OCI-M2 (cell line): ENCODE measurements around the gene FAM72C.
"Not testable (repeated sequence)": the region's sequence is repeated elsewhere in the genome, so short reads cannot be mapped to it uniquely, and the experiment has no call there.

Experiments used
- DNase-seq: peaks from one replicate; lab custom pipeline; 2025; ENCODE audit not compliant: unreplicated experiment; lab: John Stamatoyannopoulos, UW

The FAM72C gene

DNA sequence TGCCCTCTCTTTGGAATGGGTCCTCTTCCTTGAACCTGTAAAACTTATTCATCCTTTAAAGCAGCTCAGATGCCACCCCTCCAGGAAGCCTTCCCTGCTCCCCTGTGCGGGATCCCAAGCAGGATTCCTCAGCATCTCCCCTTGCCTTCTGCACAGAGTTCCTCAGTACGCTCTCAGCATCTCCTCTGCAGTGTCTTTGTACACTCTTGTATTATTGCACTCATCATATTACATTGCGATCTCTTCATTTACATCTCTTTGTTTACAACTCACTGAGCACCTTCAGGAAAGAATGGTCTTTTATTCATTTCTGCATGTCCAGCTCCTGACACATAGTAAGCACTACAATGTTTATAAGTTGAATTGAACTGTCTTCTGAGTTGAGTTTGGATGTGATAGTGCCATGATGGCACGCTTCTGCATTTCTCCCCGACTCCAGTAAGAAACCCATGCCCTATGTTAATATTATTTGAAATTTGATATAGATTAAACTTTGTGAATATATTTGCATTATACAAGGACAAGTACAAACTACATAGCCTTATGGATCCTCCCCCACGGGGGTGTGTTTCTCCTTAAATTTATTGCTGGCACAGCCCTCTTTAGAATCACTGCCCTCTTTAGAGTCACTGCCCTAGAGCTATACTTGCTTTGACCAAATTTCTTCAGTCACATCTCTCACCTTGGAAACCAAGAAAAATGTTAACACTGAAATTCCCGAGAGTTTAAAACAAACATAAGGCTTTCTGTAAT lies 13.1 kb upstream of the FAM72C start:
- not testable (repeated sequence) for DNase-seq

DNA sequence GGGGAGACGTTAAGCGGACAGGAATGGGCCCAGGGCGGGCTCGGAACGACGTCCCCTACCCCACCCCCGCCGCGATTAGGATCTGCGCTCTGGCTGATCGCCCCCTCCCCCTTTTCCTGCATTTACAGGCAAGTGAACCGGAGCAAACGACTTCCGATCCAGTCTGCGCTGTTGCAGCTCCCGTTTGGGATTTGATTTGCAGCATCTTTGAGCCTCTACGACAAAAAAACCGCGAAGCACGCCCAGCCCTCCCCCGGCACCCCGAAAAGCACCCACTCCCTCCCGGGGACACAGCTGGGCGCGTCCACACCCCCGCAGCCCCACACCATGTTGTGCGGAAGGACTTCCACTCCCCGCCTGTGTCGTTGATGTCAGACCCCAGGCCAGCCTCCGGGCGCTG lies 2.6 kb upstream of the FAM72C start:
- DNase-seq, result not testable (repeated sequence)

DNA sequence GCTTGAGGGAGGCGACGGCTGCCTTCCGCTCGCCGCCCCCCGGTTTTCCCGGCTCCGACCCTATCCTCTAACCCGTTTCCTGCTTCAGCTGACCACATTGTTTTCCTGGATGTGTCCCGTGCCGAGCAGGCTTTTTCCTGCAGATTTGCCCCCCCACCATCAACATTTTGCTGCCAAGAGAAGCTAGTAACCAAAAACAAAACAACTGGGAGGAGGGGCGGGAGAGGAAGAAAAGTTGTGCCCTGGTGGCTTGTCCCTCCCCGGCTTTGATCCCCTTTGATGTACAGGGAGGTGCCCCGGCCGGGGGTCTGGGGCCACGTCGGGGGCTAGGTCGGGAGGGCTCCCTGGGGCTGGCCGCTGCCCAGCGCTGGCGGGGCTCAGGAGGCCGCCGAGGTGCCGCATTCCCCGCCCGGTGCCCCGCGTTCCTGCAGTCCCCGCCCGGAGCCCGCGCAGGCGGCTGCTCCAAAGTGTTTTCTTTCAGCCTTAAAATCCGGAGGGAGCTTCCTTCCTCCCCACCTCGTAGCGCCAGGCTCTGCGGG lies 2.2 kb upstream of the FAM72C start:
- not testable (repeated sequence) for DNase-seq

DNA sequence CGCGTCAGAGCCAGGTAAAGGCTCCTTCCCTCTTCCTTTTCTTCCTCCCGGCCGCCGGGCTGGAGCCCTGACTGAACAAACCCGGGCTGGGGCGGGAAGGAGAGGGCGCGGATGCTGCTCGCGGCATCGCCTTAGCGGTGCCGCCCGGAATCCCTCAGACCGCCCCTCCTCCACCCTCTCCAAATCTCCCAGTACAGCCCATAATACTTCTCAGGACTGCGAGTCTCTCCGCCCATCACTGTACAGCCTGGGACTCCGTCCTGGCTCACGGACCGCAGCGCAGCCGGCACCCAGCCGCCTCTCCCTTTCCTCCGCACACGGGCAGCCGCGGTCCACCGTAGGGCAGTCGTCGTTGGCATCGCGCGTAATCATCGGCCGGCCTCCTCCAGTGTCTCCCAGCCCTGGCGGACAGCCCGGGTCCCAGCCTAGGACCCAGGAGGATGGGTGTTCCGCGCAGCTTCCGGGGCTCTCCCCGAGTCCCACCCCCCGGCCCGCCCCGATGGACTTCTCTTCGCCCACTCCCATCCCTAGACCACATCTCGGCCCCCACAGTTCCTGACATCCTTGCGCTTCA lies 1.1 kb upstream of the FAM72C start:
- DNase-seq, result not testable (repeated sequence)

DNA sequence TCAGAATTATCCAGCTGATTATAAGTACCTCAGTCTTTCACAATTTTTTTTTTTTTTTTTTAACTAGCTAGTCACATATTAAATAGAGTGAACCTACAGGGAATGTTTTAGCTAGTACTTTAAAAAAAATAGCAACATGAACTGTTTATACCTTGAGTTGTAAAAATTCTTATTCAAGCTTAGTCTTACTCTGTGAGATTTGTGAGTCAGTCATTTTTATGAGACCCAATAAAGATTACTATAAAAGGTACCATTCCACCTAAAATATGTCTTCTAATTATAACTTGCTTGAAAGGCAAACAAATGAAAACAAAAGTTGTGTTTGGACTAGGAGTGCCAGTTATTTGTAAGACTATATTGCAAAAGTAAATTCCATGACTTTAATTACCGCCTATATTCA lies 5.9 kb downstream of the FAM72C start:
- not testable (repeated sequence) for DNase-seq

DNA sequence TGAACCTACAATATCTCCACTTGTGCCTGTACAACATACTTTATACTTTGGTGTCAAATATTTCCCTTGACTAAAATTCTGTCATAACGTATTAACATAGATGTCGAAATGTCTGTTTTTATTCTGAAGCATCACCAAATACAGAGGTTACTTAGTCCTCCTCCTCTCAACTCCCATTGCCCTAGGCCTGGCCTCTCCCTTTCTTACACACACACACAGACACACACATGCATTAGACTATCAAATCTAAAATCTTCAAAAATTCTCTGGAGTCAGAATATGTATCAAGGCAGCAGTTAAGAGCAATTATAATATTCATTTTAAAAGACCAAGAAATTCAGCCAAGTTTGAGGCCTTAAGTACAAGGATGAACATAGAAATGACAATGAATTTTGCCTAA lies 7.5 kb downstream of the FAM72C start:
- DNase-seq, result not testable (repeated sequence)

DNA sequence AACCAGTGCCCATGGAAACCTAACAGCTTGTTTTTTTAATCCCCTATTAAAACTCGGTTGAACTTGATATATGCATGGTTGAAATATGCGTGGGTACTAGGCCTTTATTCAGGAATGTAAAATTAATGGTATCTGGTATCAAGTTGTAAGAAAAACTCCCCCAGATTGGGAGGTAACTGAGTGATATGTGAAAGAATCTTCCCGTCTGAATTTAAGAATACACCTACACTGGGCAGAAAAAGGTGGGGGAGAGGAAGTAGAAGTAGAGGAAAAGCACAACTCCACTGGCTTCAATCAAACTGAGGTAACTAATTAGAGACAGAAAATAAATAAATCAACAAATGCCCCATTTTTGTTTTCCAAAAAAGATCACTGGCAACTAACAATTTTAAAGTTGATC lies 15.9 kb downstream of the FAM72C start:
- not testable (repeated sequence) for DNase-seq

DNA sequence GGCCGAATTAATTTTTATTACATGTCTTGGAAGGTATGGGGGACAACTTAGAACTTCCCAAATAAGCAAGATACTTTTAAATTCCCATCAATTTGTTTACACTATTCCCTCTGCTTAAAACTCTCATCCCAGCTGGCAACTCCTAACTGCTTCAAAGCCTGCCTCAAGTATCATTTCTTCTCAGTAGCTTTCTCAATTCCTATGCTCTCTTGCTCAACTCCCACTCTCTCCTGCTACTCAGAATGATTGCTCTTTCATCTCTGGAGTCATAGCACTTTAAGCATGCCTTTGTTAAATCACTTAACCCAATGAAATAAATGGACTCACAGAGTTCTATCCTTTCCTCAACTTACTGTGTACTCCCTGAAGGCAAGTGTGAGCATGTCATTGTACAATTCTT lies 18.9 kb downstream of the FAM72C start:
- not testable (repeated sequence) for DNase-seq

DNA sequence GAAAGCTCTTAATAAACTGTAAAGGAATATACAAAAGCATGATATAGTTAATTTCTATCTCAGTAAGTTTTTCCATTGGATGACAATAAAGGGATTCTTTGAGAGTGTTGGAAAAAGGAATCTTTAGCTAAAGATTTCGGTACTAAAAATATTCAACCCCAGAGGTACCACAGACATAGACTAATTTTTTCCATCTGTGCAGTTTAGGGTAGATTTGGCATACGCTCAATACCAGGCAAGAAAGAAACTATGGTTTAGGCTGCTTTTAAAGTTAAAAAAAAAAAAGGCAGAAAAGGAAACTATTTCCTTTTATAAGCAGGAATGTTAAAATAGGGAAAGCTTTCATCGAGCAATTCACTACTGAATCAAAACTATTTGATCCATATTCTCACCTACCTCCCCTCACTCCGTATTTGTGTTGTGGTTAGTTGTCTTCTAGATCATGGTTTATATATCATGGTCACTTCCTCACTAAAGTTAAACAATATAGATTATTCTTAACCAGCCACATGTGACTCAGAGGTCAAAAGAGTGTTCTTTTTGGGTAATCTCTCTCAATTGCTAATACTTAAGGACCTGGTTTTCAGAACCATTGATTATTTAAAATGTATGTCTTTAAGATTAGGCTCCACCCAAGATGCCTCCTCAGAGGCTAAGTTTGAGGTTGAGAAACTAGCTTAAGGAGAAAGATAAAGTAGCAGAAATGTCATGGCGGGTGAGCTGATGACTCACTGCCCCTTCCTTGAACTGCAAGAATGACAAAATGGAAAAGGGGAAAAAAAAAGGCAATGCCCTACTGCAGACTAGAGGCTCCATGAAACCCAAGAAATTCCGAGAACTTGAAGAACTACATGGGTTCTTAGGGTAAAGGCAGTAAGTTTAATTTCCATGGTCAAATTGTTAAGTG lies 20.0 kb downstream of the FAM72C start:
- DNase-seq, result not testable (repeated sequence)

DNA sequence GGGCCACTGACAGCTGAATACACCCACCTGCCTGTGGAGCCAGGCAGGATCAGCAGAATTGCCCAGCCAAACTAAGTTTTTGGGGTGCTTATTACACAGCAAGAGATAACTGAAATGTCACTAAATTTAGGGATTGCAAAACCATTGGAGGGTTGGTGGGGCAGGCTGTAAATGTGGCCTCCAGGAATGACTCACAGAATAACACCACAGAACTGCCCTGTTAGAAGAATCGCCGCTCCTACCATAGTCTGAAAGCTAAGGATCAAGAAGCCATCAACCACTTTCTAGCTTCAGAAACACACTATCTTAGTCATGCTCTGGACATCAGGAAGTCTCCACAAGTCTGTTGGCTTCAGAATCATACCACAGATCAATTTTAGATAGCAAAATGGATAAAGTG lies 24.0 kb downstream of the FAM72C start:
- DNase-seq, result not testable (repeated sequence)

DNA sequence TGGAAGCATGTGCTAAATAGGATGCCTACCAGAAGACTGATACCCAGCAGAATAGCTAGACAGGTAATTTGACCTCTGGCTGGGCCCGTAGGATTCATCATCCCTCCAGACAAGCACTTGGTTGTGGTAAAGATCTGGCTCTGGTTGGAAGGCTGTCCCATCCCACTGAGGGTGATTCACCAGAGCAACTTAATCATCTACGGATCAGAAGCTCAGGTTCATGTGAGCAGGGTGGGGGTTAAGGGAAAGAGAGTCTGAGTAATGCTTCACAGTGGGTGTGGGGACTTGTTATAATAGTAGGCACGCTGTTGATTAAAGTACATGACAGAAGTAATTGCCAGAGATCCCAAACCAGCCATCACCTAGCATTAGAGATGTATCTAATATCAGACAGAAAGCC lies 26.5 kb downstream of the FAM72C start:
- DNase-seq, result not testable (repeated sequence)

DNA sequence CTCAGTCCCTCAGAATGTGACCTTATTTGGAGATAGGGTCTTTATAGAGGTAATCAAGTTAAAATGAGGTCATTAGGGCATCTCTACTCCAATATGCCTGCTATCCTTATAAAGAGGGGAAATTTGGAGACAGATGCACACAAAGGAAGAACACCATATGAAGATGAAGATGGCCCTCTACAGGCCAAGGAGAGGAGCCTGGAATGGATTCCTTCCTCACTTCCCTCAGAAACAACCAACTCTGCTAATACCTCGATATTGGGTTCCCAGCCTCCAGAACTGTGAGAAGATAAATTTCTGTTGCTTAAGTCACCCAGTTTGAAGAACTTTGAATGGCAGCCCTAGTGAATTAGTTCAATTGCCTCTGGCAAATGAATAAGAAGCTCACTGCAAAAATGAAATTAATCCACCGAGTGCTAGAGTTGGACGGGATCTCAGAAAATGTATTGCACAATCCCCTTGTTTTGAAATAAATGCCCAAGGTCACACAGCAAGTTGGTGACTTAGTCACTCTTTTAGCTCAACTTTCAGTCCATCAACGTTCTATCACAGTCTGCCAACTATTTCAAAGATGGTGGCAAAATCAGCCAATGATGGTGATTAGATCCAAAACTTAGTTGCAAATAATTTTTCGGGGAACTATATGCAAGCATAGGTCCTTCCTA lies 27.1 kb downstream of the FAM72C start:
- DNase-seq, result not testable (repeated sequence)

DNA sequence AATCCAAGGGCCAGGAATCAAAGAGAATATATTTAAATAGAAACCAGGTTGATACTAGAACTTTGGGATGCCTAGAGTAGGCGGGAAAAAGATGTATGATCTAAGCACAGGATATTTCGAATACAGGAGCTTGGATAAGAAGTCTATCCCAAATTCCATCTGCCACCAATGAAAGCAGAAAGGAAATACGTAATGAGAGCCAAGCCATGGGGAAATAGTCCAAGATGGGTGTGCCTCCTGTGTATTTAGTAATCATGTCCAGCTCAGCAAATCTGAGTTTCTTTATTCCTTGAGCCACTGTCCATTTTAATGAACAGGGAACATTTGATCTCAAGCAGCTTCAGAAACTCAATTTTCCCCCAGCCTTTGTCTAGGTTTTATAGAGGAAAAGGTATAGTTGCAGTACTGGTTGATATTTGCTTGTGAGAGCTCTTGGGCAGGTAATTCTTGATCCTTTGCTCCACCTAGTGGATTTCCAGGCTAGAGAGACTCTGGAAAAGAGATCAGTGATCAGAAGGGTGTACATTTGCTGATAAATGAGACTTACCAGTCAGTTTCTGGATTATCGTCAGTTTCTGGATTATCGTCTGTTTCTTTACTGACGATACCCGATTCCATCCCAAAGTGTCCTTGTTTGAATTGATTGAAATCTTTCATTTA lies 28.3 kb downstream of the FAM72C start:
- DNase-seq, result not testable (repeated sequence)

DNA sequence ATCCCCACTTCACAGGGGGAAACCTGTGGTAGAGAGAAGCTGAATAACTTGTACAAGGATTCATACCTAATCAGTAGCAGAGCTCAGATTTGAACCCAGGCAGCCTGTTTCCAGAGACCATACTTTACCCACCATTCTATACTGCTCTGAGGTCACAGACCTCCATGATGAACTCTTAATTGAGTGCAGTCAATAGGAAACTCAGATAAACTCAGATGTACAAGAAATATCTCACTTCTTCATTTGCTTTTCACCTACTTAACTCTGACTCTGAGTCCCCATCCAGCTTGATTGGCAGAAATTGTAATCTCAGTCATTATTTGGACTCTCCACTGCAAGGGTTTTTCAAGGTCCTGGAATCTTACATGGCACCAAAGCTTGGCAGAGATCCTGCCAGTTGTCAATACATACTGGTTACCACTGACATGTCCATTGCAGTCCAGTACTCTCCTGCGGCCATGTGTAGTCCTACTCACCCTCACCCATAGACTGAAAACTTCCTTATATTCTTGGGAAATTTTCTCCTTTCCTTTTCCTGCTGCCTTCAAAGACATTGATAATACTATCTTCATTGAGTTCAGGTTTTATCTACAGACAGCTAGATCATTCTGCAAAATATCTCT lies 29.4 kb downstream of the FAM72C start:
- DNase-seq, result not testable (repeated sequence)

DNA sequence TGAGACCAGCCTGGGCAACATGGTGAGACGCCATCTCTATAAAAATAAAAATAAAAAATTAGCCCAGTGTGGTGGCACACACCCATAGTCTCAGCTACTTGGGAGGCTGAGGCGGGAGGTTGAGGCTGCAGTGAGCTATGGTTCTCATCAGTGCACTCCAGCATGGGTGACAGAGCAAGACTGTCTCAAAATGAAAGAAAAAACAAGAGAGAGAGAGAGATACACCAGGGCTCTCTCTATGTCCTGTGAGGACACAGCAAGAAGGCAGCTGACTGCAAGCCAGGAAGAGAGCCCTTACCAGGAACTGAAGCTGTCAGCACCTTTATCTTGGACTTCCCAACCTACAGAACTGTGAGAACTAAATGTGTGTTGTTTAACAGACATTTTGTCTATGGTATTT lies 32.1 kb downstream of the FAM72C start:
- DNase-seq, result not testable (repeated sequence)

DNA sequence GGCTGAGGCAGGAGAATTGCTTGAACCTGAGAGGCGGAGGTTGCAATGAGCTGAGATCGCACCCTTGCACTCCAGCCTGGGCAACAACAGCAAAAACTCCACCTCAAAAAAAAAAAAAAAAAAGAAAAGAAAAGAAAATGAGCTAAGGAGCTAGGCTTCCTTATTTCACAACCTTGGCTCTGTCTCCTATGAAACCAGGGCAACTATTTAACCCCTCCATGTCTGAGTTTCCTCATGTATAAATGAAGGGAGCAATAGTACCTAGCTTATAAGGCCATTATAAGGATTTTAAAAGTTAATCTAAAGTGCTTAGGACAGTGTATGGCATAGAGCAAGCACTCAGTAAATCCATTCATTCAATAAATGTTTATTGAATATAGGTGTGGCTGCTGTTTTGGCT lies 32.9 kb downstream of the FAM72C start:
- DNase-seq, result not testable (repeated sequence)

DNA sequence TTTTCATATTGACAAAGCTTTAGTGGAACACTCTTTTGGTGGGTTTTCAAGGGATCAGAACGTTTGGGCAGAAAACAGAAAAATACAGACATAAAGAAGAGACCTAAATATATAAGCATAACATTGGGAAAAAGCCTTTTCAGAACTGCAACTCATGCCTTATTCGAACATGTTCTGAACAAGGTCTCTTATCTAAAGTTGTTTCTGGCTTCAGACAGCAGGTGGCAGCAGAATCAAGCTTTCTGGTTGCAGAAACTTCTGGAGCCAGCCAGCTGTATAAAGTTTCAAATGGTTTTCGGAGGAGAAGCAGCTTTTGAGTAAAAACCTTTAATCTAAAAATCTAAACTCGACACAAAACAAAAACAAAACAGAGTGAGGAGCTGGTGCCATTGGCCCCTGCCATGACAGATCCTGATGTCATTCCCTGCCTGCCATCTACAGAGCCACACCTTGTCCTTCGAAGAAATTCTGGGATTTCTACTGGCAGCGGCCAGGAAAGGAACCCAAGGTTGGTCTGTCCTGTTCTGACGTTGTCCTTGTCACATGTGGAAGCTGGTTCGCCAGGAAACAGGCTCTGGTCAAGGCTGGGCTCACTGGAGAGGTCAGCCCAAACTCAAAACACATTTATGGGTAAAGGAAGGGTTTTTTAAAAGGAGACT lies 35.2 kb downstream of the FAM72C start:
- not testable (repeated sequence) for DNase-seq

DNA sequence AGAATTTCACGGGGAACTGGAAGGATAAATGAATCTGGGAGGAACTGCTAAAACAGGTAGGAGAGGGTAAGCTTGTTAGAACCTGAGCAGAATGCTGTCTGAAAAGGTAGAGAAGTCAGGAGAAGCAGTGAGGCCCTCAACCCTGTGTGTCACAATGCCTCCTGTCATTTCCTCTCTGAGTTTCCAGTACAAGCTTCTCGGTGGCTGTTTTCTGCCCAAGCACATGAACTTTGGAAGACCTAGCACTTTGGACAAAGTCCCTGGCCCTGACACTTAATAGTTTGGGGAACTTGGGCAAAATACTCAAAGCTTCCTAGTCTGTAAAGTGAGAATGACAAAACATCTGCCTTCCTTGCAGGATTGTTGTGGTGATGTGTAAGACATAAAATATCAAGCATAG lies 52.7 kb downstream of the FAM72C start:
- DNase-seq, result not testable (repeated sequence)

DNA sequence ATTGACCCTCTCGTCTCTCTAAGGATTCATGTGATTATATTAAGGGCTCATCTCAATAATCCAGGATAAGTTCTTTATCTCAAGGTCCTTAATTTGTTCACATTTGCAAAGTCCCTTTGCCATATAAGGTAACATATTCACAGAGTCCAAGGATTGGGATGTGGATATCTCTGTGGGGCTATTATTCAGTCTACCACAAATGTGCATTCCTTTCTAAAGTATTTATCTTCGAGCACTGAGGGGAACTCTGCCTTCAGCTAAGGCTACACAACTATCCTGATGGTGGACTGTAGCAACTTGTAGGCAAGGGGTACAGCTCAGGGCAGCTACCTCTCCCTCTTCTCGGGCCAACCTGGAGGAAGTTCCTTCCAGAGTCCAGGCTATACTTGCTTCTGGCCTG lies 53.2 kb downstream of the FAM72C start:
- not testable (repeated sequence) for DNase-seq
